Parathyroid adenoma (tissue), 2 donors: ENCODE data around the gene FTL.

Experiments
- H2AFZ ChIP-seq: fragments of 300-600 bp; sonication (generic); one replicate; pipeline ENCODE4 v1.7.0; 2017; ENCODE audit warnings: antibody characterized with exemption, mild to moderate bottlenecking
- H3K27ac ChIP-seq: fragments of 300-600 bp; sonication (generic); one replicate; pipeline ENCODE4 v1.7.0; 2017
- H3K27me3 ChIP-seq: fragments of 300-600 bp; sonication (generic); one replicate; pipeline ENCODE4 v1.7.0; 2017; ENCODE audit warnings: low read length; ENCODE audit not compliant: control insufficient read depth, insufficient read depth
- H3K36me3 ChIP-seq: fragments of 300-600 bp; sonication (generic); one replicate; pipeline ENCODE4 v1.7.0; 2017; ENCODE audit warnings: low read length; ENCODE audit not compliant: control insufficient read depth, insufficient read depth
- H3K4me1 ChIP-seq: fragments of 300-600 bp; sonication (generic); one replicate; pipeline ENCODE4 v1.7.0; 2017; ENCODE audit warnings: control low read depth
- H3K4me2 ChIP-seq: fragments of 300-600 bp; sonication (generic); one replicate; pipeline ENCODE4 v1.7.0; 2017; ENCODE audit warnings: low read length
- H3K4me3 ChIP-seq: fragments of 300-600 bp; sonication (generic); one replicate; pipeline ENCODE4 v1.7.0; 2017; ENCODE audit warnings: low read depth, low read length
- H3K79me2 ChIP-seq: fragments of 300-600 bp; sonication (generic); one replicate; pipeline ENCODE4 v1.7.0; 2017; ENCODE audit warnings: control low read depth
- H3K9ac ChIP-seq: fragments of 300-600 bp; sonication (generic); one replicate; pipeline ENCODE4 v1.7.0; 2017; ENCODE audit warnings: mild to moderate bottlenecking
- H3K9me3 ChIP-seq: fragments of 300-600 bp; sonication (generic); one replicate; pipeline ENCODE4 v1.7.0; 2017; ENCODE audit warnings: low read length; ENCODE audit not compliant: control insufficient read depth
- TF ChIP-seq, protein P1 (sequence below): fragments of 300-600 bp; sonication (generic); IDR thresholded peaks from one replicate; pipeline ENCODE4 v1.7.0; 2017; ENCODE audit warnings: antibody characterized with exemption, mild to moderate bottlenecking
- donor health status: primary hyperparathyroidism.

Gene FTL

GRCh38 chr19:48992581-48993174, 27.6 kb downstream of the FTL start:
- H3K4me3 ChIP-seq = peak overlapping the region; percentile 88
- H3K36me3 ChIP-seq = no peaks in the 10 kb centered on the region
- peak overlapping the region; percentile 84 for H2AFZ ChIP-seq
- peak overlapping the region; percentile 96 for H3K4me2 ChIP-seq
- no peaks in the 10 kb centered on the region for H3K27me3 ChIP-seq
- peaks cover 16% of the 10 kb centered on the region for H3K79me2 ChIP-seq
- H3K9ac ChIP-seq = peak overlapping the region; percentile 61
- TF ChIP-seq, protein P1, sequence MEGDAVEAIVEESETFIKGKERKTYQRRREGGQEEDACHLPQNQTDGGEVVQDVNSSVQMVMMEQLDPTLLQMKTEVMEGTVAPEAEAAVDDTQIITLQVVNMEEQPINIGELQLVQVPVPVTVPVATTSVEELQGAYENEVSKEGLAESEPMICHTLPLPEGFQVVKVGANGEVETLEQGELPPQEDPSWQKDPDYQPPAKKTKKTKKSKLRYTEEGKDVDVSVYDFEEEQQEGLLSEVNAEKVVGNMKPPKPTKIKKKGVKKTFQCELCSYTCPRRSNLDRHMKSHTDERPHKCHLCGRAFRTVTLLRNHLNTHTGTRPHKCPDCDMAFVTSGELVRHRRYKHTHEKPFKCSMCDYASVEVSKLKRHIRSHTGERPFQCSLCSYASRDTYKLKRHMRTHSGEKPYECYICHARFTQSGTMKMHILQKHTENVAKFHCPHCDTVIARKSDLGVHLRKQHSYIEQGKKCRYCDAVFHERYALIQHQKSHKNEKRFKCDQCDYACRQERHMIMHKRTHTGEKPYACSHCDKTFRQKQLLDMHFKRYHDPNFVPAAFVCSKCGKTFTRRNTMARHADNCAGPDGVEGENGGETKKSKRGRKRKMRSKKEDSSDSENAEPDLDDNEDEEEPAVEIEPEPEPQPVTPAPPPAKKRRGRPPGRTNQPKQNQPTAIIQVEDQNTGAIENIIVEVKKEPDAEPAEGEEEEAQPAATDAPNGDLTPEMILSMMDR = no peak
- H3K9me3 ChIP-seq = no peaks in the 10 kb centered on the region
- H3K27ac ChIP-seq = peak overlapping the region; percentile 88
- no peaks in the 10 kb centered on the region for H3K4me1 ChIP-seq

GRCh38 chr19:48993175-48994034, 28.3 kb downstream of the FTL start, which contains the start of the genes GYS1 and RUVBL2:
GYS1 (minus strand) TSS chr19:48993309; CDS start chr19:48993112, 197 bp downstream.
RUVBL2 (plus strand) TSS chr19:48993887; CDS start chr19:48993912, 25 bp downstream.
- Histone ChIP-seq H3K9me3 (no peaks in the 10 kb centered on the region), H3K27me3 (no peaks in the 10 kb centered on the region), H3K9ac (peak within 1 kb of the TSS; percentile 61), H3K4me2 (peak within 1 kb of the TSS; percentile 96), H3K27ac (peak within 1 kb of the TSS; percentile 88), H3K79me2 (peaks cover 20% of the 10 kb centered on the region), H3K36me3 (no peaks in the 10 kb centered on the region), H3K4me3 (peak within 1 kb of the TSS; percentile 88), H2AFZ (peak within 1 kb of the TSS; percentile 84), H3K4me1 (no peaks in the 10 kb centered on the region)
- TF ChIP-seq, protein P1 = peak; percentile 100

- Histone ChIP-seq H3K79me2 (peaks cover 20% of the 10 kb centered on the region), H2AFZ (peak overlapping the region; percentile 84), H3K9ac (no peak overlapping the region), H3K27me3 (no peaks in the 10 kb centered on the region), H3K4me1 (no peaks in the 10 kb centered on the region), H3K4me2 (peak overlapping the region; percentile 96), H3K36me3 (no peaks in the 10 kb centered on the region), H3K9me3 (no peaks in the 10 kb centered on the region), H3K4me3 (peak overlapping the region; percentile 88), H3K27ac (peak overlapping the region; percentile 88)
- TF ChIP-seq, protein P1 = no peak
Measured at GRCh38 chr19:48994035-48994386, 28.9 kb downstream of the FTL start.

GRCh38 chr19:48997972-48998371, 32.9 kb downstream of the FTL start:
- TF ChIP-seq, protein P1 = peak; percentile 9
- Histone ChIP-seq H3K9me3 (no peaks in the 10 kb centered on the region), H3K4me3 (no peak overlapping the region), H3K79me2 (peaks cover 11% of the 10 kb centered on the region), H3K36me3 (no peaks in the 10 kb centered on the region), H3K9ac (no peak overlapping the region), H3K27ac (no peak overlapping the region), H3K27me3 (no peaks in the 10 kb centered on the region), H2AFZ (no peak overlapping the region), H3K4me1 (no peaks in the 10 kb centered on the region), H3K4me2 (no peak overlapping the region)
